Endothelial cell of umbilical vein (primary cell): ENCODE measurements around the gene OR9A4. TPM values are rescaled to one million over a fixed set of nuclear protein-coding genes. Genes with fewer than 3 reads are reported as not detected.

Experiments
- BruUV-seq: library from RNA; stranded (reverse); fragments of 400-500 nt; replicated peaks from 2 replicates; lab custom pipeline; 2021; lab: Mats Ljungman, UMichigan
- CTCF ChIA-PET: fragments of 300-600, 350-600 bp; sonication (Branson Sonifier 250); formaldehyde crosslinking; loops from one replicate; lab custom pipeline; 2021; ENCODE audit warnings: antibody characterized with exemption, inconsistent platforms; lab: Charles Lee
- POLR2A ChIA-PET: fragments of 300-600, 350-600 bp; sonication (Branson Sonifier 250); formaldehyde crosslinking; loops from one replicate; lab custom pipeline; 2021; ENCODE audit warnings: antibody characterized with exemption, inconsistent platforms; lab: Charles Lee
- DNase-seq: peaks from one replicate; pipeline ENCODE4 v3.0.0-alpha.2; 2011; ENCODE audit warnings: low read depth, low spot score
- FAIRE-seq: peaks from 2 replicates; lab custom pipeline; 2011; peaks lifted over from hg19 to GRCh38; lab: Jason Lieb, UNC
- H2AFZ ChIP-seq: 2 replicates; pipeline ENCODE4 v1.6.0; 2012; ENCODE audit warnings: low read depth, low read length, control low read depth, inconsistent platforms
- H3K27ac ChIP-seq: 2 replicates; pipeline ENCODE4 v1.5.1; 2011; ENCODE audit warnings: low read depth, mild to moderate bottlenecking, control low read depth, low read length, moderate library complexity; ENCODE audit not compliant: insufficient read depth
- H3K27me3 ChIP-seq, 2 experiments: 2 replicates each; pipeline versions ENCODE4 v1.6.0 to v1.6.1; 2011; ENCODE audit warnings: low read length in 2 of 2, mixed read lengths in 1 of 2; ENCODE audit not compliant: control insufficient read depth in 2 of 2, insufficient read depth in 2 of 2
- H3K36me3 ChIP-seq, 2 experiments: 2 replicates in 1 of 2; 3 replicates in 1 of 2; pipeline ENCODE4 v1.5.1; 2011; ENCODE audit warnings: low read length in 2 of 2, mild to moderate bottlenecking in 1 of 2, moderate library complexity in 1 of 2; ENCODE audit not compliant: control insufficient read depth in 2 of 2, insufficient read depth in 2 of 2; ENCODE audit errors: extremely low read depth in 1 of 2
- H3K4me1 ChIP-seq: 3 replicates; pipeline ENCODE4 v1.5.1; 2011; ENCODE audit warnings: mild to moderate bottlenecking, low read length; ENCODE audit not compliant: control insufficient read depth, insufficient read depth; ENCODE audit errors: extremely low read depth
- H3K4me2 ChIP-seq: 2 replicates; pipeline ENCODE4 v1.6.1; 2011; ENCODE audit warnings: low read length, control low read depth, mixed read lengths; ENCODE audit not compliant: insufficient read depth
- H3K4me3 ChIP-seq, 3 experiments: fragments of 200-600 bp in 1 of 3; sonication (generic), shearing (Covaris generic) in 1 of 3; replicated peaks in 1 of 3; 2 replicates each; pipeline ENCODE4 v1.5.1; 2011 to 2016; ENCODE audit warnings: control low read depth in 3 of 3, low read length in 3 of 3, mild to moderate bottlenecking in 2 of 3, inconsistent platforms in 1 of 3, low read depth in 1 of 3, moderate library complexity in 1 of 3; ENCODE audit not compliant: insufficient read depth in 1 of 3
- H3K79me2 ChIP-seq: 2 replicates; pipeline ENCODE4 v1.6.0; 2012; ENCODE audit warnings: low read length, inconsistent platforms; ENCODE audit not compliant: control insufficient read depth, insufficient read depth
- H3K9ac ChIP-seq: replicated peaks from 2 replicates; pipeline ENCODE3; 2011; ENCODE audit warnings: low read length, control low read depth; ENCODE audit not compliant: insufficient read depth; ENCODE audit errors: extremely low read depth
- H3K9me1 ChIP-seq: replicated peaks from 3 replicates; pipeline ENCODE4 v1.6.0; 2011; ENCODE audit warnings: mild to moderate bottlenecking, low read length; ENCODE audit not compliant: control insufficient read depth, insufficient read depth; ENCODE audit errors: extremely low read depth
- H3K9me3 ChIP-seq: replicated peaks from 2 replicates; pipeline ENCODE4 v1.5.1; 2012; ENCODE audit warnings: low read length, inconsistent platforms; ENCODE audit not compliant: control insufficient read depth, insufficient read depth
- H4K20me1 ChIP-seq: replicated peaks from 2 replicates; pipeline ENCODE3; 2011; ENCODE audit warnings: mild to moderate bottlenecking, low read length; ENCODE audit not compliant: control insufficient read depth, insufficient read depth; ENCODE audit errors: extremely low read depth
- CTCF ChIP-seq, 2 donors: IDR thresholded peaks; 1 replicate in 1 of 2; 2 replicates in 1 of 2; pipeline ENCODE4 v1.5.1; 2011; ENCODE audit warnings: low read length in 2 of 2, mild to moderate bottlenecking in 2 of 2, moderate library complexity in 2 of 2, control low read depth in 1 of 2, inconsistent platforms in 1 of 2, low read depth in 1 of 2; ENCODE audit not compliant: insufficient read depth in 1 of 2; ENCODE audit errors: extremely low read depth in 1 of 2
- EZH2 ChIP-seq: IDR thresholded peaks from 2 replicates; pipeline ENCODE4 v1.6.1; 2012; ENCODE audit warnings: borderline replicate concordance, low read depth, mild to moderate bottlenecking, moderate library complexity, low read length, inconsistent platforms; ENCODE audit not compliant: severe bottlenecking
- FOS ChIP-seq: IDR thresholded peaks from 2 replicates; pipeline ENCODE4 v1.6.1; 2011; ENCODE audit warnings: mild to moderate bottlenecking, low read length, moderate library complexity, borderline replicate concordance; ENCODE audit not compliant: insufficient read depth
- GATA2 ChIP-seq: IDR thresholded peaks from 2 replicates; pipeline ENCODE4 v1.7.0; 2011; ENCODE audit warnings: low read depth, mild to moderate bottlenecking, moderate library complexity, mixed read lengths, low read length; ENCODE audit not compliant: insufficient read length, insufficient read depth
- JUN ChIP-seq: IDR thresholded peaks from 2 replicates; pipeline ENCODE4 v1.6.1; 2011; ENCODE audit warnings: borderline replicate concordance, low read depth; ENCODE audit not compliant: insufficient read length, insufficient read depth
- MAX ChIP-seq: IDR thresholded peaks from 2 replicates; pipeline ENCODE4 v1.6.1; 2011; ENCODE audit not compliant: insufficient read depth, insufficient read length
- MYC ChIP-seq: IDR thresholded peaks from one replicate; pipeline ENCODE4 v1.6.1; 2011; ENCODE audit warnings: mild to moderate bottlenecking, low read depth, low read length
- POLR2A ChIP-seq: IDR thresholded peaks from 2 replicates; pipeline ENCODE4 v1.6.1; 2012; ENCODE audit warnings: low read depth, mild to moderate bottlenecking, control low read depth, low read length
- POLR2AphosphoS5 ChIP-seq: IDR thresholded peaks from 2 replicates; pipeline ENCODE4 v1.6.1; 2012; ENCODE audit warnings: low read depth, mild to moderate bottlenecking, control low read depth, low read length, moderate library complexity; ENCODE audit not compliant: insufficient read depth
- dilution Hi-C: fragments of 300-500 bp; cut with MboI; formaldehyde crosslinking; loops from one replicate; pipeline ENCODE4 v1.15.0; 2019; ENCODE audit warnings: low sequenced_read_pairs; ENCODE audit not compliant: extremely low pct_ligation_motif_present
- intact Hi-C: fragments of 100-400 bp; cut with micrococcal nuclease; formaldehyde crosslinking; loops from one replicate; pipeline ENCODE4 v1.10.0; 2022
- polyA plus RNA-seq, 4 experiments: library from polyadenylated mRNA; depleted of rRNA in 3 of 4; stranded (reverse) in 3 of 4; unstranded in 1 of 4; fragments of >200 nt; gene quantifications; 2 replicates each; pipeline versions ENCODE4 v1.2.1 to v1.2.3, GENCODE V29; 2011 to 2012; ENCODE audit warnings: missing spikeins in 1 of 4
- total RNA-seq: library from RNA; stranded (reverse); gene quantifications from 2 replicates; pipeline ENCODE4 v1.2.3, GENCODE V29; 2021

OR9A4 gene
- total and polyA plus RNA-seq, 2 donors (not counting 3 experiments of a cell fraction or from before 2014, with no cell fraction given): not detected

- Histone ChIP-seq H3K27me3 (no peaks in the 10 kb centered on the region), H3K9ac (no peak overlapping the region), H3K36me3 (no peaks in the 10 kb centered on the region), H3K4me2 (no peak overlapping the region), H3K27ac (no peak overlapping the region), H3K4me1 (no peaks in the 10 kb centered on the region), H3K4me3 (no peak overlapping the region), H4K20me1 (no peaks in the 10 kb centered on the region), H3K9me1 (no peaks in the 10 kb centered on the region), H3K9me3 (no peaks in the 10 kb centered on the region), H2AFZ (no peak overlapping the region), H3K79me2 (no peaks in the 10 kb centered on the region)
- TF ChIP-seq POLR2A (no peak), MAX (no peak), EZH2 (no peak), FOS (no peak), MYC (no peak), JUN (no peak), CTCF (IDR thresholded peaks at IDR 0.05; ENCODE audit: extremely low read depth in 1 of 2, insufficient read depth in 1 of 2, low read depth in 1 of 2, low read length in 2 of 2) (no peak), GATA2 (no peak), POLR2AphosphoS5 (no peak)
- ChIA-PET POLR2A (no interaction called here), CTCF (no interaction called here)
- DNase-seq (no peak), FAIRE-seq (no peak)
- dilution Hi-C loops: no loop called here
- BruUV-seq: no TSS peak
- intact Hi-C loops: no loop called here
Observed at GRCh38 chr7:141880960-141881359, 35.2 kb upstream of the OR9A4 start.
